Neural progenitor cell (in vitro differentiated cells): Measurements from ENCODE around the gene SERPINI1. TPM values are rescaled to one million over a fixed set of nuclear protein-coding genes. Genes with fewer than 3 reads are reported as not detected.

Experiments used
- DNase-seq: peaks from one replicate; pipeline ENCODE4 v3.0.0-alpha.2; 2016; ENCODE audit warnings: low spot score
- H2AFZ ChIP-seq: fragments of 200-600 bp; sonication (generic); replicated peaks from 2 replicates; pipeline ENCODE4 v1.6.1; 2016; ENCODE audit warnings: antibody characterized with exemption
- H3F3A ChIP-seq: fragments of 200-600 bp; sonication (generic); 2 replicates; pipeline ENCODE4 v1.6.1; 2016; ENCODE audit warnings: antibody characterized with exemption, low read depth
- H3K27ac ChIP-seq: fragments of 200-600 bp; sonication (generic); 2 replicates; pipeline ENCODE4 v1.5.1; 2016; ENCODE audit warnings: mild to moderate bottlenecking
- H3K27me3 ChIP-seq: fragments of 200-600 bp; sonication (generic); 2 replicates; pipeline ENCODE4 v1.6.1; 2016; ENCODE audit warnings: mild to moderate bottlenecking, moderate library complexity
- H3K36me3 ChIP-seq: fragments of 200-600 bp; sonication (generic); 2 replicates; pipeline ENCODE4 v1.5.1; 2016
- H3K4me1 ChIP-seq: fragments of 200-600 bp; sonication (generic); 2 replicates; pipeline ENCODE4 v1.6.1; 2016; ENCODE audit warnings: mixed run types
- H3K4me2 ChIP-seq: fragments of 200-600 bp; sonication (generic); 2 replicates; pipeline ENCODE4 v1.6.1; 2016
- H3K4me3 ChIP-seq: fragments of 200-600 bp; sonication (generic); 2 replicates; pipeline ENCODE4 v1.5.1; 2016
- H3K79me2 ChIP-seq: fragments of 200-600 bp; sonication (generic); 2 replicates; pipeline ENCODE4 v1.6.1; 2016; ENCODE audit warnings: low read depth
- H3K9ac ChIP-seq: fragments of 200-600 bp; sonication (generic); 2 replicates; pipeline ENCODE4 v1.6.1; 2016
- H3K9me3 ChIP-seq: fragments of 200-600 bp; sonication (generic); 2 replicates; pipeline ENCODE4 v1.5.1; 2016; ENCODE audit warnings: low read depth
- H4K20me1 ChIP-seq: fragments of 200-600 bp; sonication (generic); 2 replicates; pipeline ENCODE4 v1.6.1; 2016; ENCODE audit warnings: low read depth
- H3K27ac Mint-ChIP-seq: 3 replicates; pipeline ENCODE4 v1.8.0; 2021; ENCODE audit warnings: mixed read lengths
- H3K27me3 Mint-ChIP-seq: 2 replicates; pipeline ENCODE4 v1.8.0; 2022; ENCODE audit warnings: low read depth, mild to moderate bottlenecking, inconsistent platforms, moderate library complexity, mixed read lengths; ENCODE audit not compliant: insufficient read depth
- H3K36me3 Mint-ChIP-seq: 3 replicates; pipeline ENCODE4 v1.8.0; 2021; ENCODE audit warnings: mixed read lengths
- H3K4me1 Mint-ChIP-seq: 3 replicates; pipeline ENCODE4 v1.8.0; 2021; ENCODE audit warnings: mixed read lengths
- H3K4me3 Mint-ChIP-seq: 3 replicates; pipeline ENCODE4 v1.8.0; 2021; ENCODE audit warnings: mild to moderate bottlenecking, moderate library complexity, mixed read lengths
- H3K9me3 Mint-ChIP-seq: 3 replicates; pipeline ENCODE4 v1.8.0; 2020; ENCODE audit warnings: mixed read lengths
- CTCF ChIP-seq: fragments of 200-600 bp; sonication (generic); IDR thresholded peaks from 2 replicates; pipeline ENCODE4 v1.5.1; 2017; ENCODE audit warnings: antibody characterized with exemption, mild to moderate bottlenecking
- EZH2 ChIP-seq: fragments of 200-600 bp; sonication (generic); IDR thresholded peaks from 2 replicates; pipeline ENCODE4 v1.6.1; 2017; ENCODE audit warnings: antibody characterized with exemption, mild to moderate bottlenecking, moderate library complexity
- EZH2phosphoT487 ChIP-seq: fragments of 200-600 bp; sonication (generic); IDR thresholded peaks from 2 replicates; pipeline ENCODE4 v1.6.1; 2017; ENCODE audit warnings: antibody characterized with exemption
- total RNA-seq: library from RNA; depleted of rRNA; stranded (reverse); fragments of >200 nt; gene quantifications from 2 replicates; pipeline ENCODE4 v1.2.3, GENCODE V29; 2015; ENCODE audit warnings: low replicate concordance

SERPINI1 gene
- total RNA-seq, 1 donor from 2014 or later = 8.9 TPM

- Histone ChIP-seq H3K9ac (no peak overlapping the region), H2AFZ (no peak overlapping the region), H3K4me1 (no peaks in the 10 kb centered on the region)
Observed at GRCh38 chr3:167700046-167700445, 35.5 kb upstream of the SERPINI1 start.

GRCh38 chr3:167700926-167701325, 34.6 kb upstream of the SERPINI1 start:
- no peaks in the 10 kb centered on the region for H3F3A ChIP-seq
- no peak overlapping the region for H2AFZ ChIP-seq
- no peaks in the 10 kb centered on the region for H3K27me3 ChIP-seq
- no peak for TF ChIP-seq EZH2phosphoT487
- Mint-ChIP-seq H3K36me3 (peaks cover 9% of the 10 kb centered on the region), H3K9me3 (no peaks in the 10 kb centered on the region), H3K4me1 (no peaks in the 10 kb centered on the region), H3K4me3 (no peak overlapping the region), H3K27ac (no peak overlapping the region), H3K27me3 (no peaks in the 10 kb centered on the region)
- no peak overlapping the region for H3K27ac ChIP-seq
- no peak for DNase-seq
- peaks cover 8% of the 10 kb centered on the region for H3K36me3 ChIP-seq
- H3K9ac ChIP-seq = no peak overlapping the region
- H3K79me2 ChIP-seq = peaks cover 19% of the 10 kb centered on the region
- H3K4me1 ChIP-seq = no peaks in the 10 kb centered on the region
- H3K9me3 ChIP-seq = no peaks in the 10 kb centered on the region
- H4K20me1 ChIP-seq = peaks cover 4% of the 10 kb centered on the region
- H3K4me3 ChIP-seq = no peak overlapping the region
- H3K4me2 ChIP-seq = no peak overlapping the region

More at GRCh38 chr3:167700046-167700445, 35.5 kb upstream of the SERPINI1 start:
- H3K4me2 ChIP-seq = no peak overlapping the region
- DNase-seq = no peak
- Mint-ChIP-seq H3K36me3 (peaks cover 9% of the 10 kb centered on the region), H3K4me1 (no peaks in the 10 kb centered on the region), H3K27me3 (no peaks in the 10 kb centered on the region), H3K27ac (no peak overlapping the region), H3K4me3 (no peak overlapping the region), H3K9me3 (no peaks in the 10 kb centered on the region)
- H3K9me3 ChIP-seq = no peaks in the 10 kb centered on the region
- no peak overlapping the region for H3K4me3 ChIP-seq
- H3K27ac ChIP-seq = no peak overlapping the region
- H3F3A ChIP-seq = no peaks in the 10 kb centered on the region
- H3K36me3 ChIP-seq = peaks cover 14% of the 10 kb centered on the region
- H3K27me3 ChIP-seq = no peaks in the 10 kb centered on the region
- TF ChIP-seq EZH2phosphoT487 = no peak
- peaks cover 19% of the 10 kb centered on the region for H3K79me2 ChIP-seq
- peaks cover 4% of the 10 kb centered on the region for H4K20me1 ChIP-seq

GRCh38 chr3:167705840-167706239, 29.7 kb upstream of the SERPINI1 start:
- Histone ChIP-seq H3K9me3 (no peaks in the 10 kb centered on the region), H3K4me3 (no peak overlapping the region), H3K4me2 (no peak overlapping the region), H3K9ac (no peak overlapping the region), H3K4me1 (no peaks in the 10 kb centered on the region), H3K27me3 (no peaks in the 10 kb centered on the region), H3K27ac (no peak overlapping the region), H2AFZ (no peak overlapping the region), H3F3A (no peaks in the 10 kb centered on the region), H4K20me1 (no peaks in the 10 kb centered on the region), H3K79me2 (peaks cover 45% of the 10 kb centered on the region), H3K36me3 (peaks cover 10% of the 10 kb centered on the region)
- Mint-ChIP-seq H3K9me3 (no peaks in the 10 kb centered on the region), H3K36me3 (peaks cover 11% of the 10 kb centered on the region), H3K27ac (no peak overlapping the region), H3K4me1 (no peaks in the 10 kb centered on the region), H3K27me3 (no peaks in the 10 kb centered on the region), H3K4me3 (no peak overlapping the region)
- TF ChIP-seq EZH2phosphoT487 (no peak), EZH2 (no peak), CTCF (no peak)
- no peak for DNase-seq

GRCh38 chr3:167709690-167710089, 25.8 kb upstream of the SERPINI1 start:
- Histone ChIP-seq H3K27me3 (no peaks in the 10 kb centered on the region), H3K36me3 (peaks cover 9% of the 10 kb centered on the region), H4K20me1 (no peaks in the 10 kb centered on the region), H3K9me3 (no peaks in the 10 kb centered on the region), H3K79me2 (peaks cover 67% of the 10 kb centered on the region), H3K27ac (no peak overlapping the region), H3F3A (no peaks in the 10 kb centered on the region), H3K9ac (no peak overlapping the region), H3K4me3 (no peak overlapping the region), H2AFZ (no peak overlapping the region), H3K4me1 (no peaks in the 10 kb centered on the region), H3K4me2 (no peak overlapping the region)
- DNase-seq = no peak
- no peaks in the 10 kb centered on the region for H3K27me3 Mint-ChIP-seq
- H3K4me3 Mint-ChIP-seq = no peak overlapping the region
- TF ChIP-seq EZH2phosphoT487 = no peak
- TF ChIP-seq EZH2 = no peak
- TF ChIP-seq CTCF = no peak
- no peaks in the 10 kb centered on the region for H3K4me1 Mint-ChIP-seq
- peaks cover 32% of the 10 kb centered on the region for H3K36me3 Mint-ChIP-seq
- peaks cover 12% of the 10 kb centered on the region for H3K9me3 Mint-ChIP-seq
- no peak overlapping the region for H3K27ac Mint-ChIP-seq
